T-cell (primary cell): ENCODE results near the gene MAP7D2. TPM values are rescaled to one million over a fixed set of nuclear protein-coding genes. Genes with fewer than 3 reads are reported as not detected.
"Not testable (repeated sequence)": the region's sequence is repeated elsewhere in the genome, so short reads cannot be mapped to it uniquely, and the experiment has no call there.

Experiments
- ATAC-seq, 4 experiments: fragments of 200-7000 bp in 3 of 4; fragments of 150-1000 bp in 1 of 4; cut with Tn5 transposase; replicated peaks in 1 of 4; 1 replicate in 3 of 4; 2 replicates in 1 of 4; pipeline ENCODE4 v1.10.0; 2021; ENCODE audit warnings: moderate library complexity in 3 of 4, mild to moderate bottlenecking in 2 of 4, moderate number of reproducible peaks in 1 of 4
- CTCF ChIA-PET, 2 donors: fragments of 300-600 bp; sonication (Branson Sonifier 250); formaldehyde crosslinking; loops; one replicate each; lab custom pipeline; 2022; ENCODE audit warnings: antibody characterized with exemption in 2 of 2; lab: Charles Lee
- POLR2A ChIA-PET, 2 donors: fragments of 300-600 bp; sonication (Branson Sonifier 250); formaldehyde crosslinking; loops; one replicate each; lab custom pipeline; 2022; ENCODE audit warnings: antibody characterized with exemption in 2 of 2; lab: Charles Lee
- DNase-seq, 35 experiments: peaks; one replicate each; pipeline versions ENCODE4 v3.0.0 to v3.0.0-alpha.2; 2013 to 2023
- H3K27ac ChIP-seq: one replicate; pipeline ENCODE4 v1.5.1; 2013; ENCODE audit warnings: low read length
- H3K27me3 ChIP-seq, 2 experiments: replicated peaks in 1 of 2; 1 replicate in 1 of 2; 2 replicates in 1 of 2; pipeline versions ENCODE4 v1.6.1 to v1.7.0; 2013; ENCODE audit warnings: low read length in 1 of 2, mixed read lengths in 1 of 2; ENCODE audit not compliant: control insufficient read depth in 2 of 2, insufficient read depth in 2 of 2; ENCODE audit errors: extremely low read depth in 1 of 2
- H3K36me3 ChIP-seq, 2 donors: 1 replicate in 1 of 2; 2 replicates in 1 of 2; pipeline versions ENCODE4 v1.6.1 to v1.7.0; 2013; ENCODE audit warnings: low read length in 1 of 2; ENCODE audit not compliant: control insufficient read depth in 2 of 2, insufficient read depth in 1 of 2; ENCODE audit errors: extremely low read depth in 1 of 2
- H3K4me1 ChIP-seq, 2 experiments: 1 replicate in 1 of 2; 2 replicates in 1 of 2; pipeline versions ENCODE4 v1.6.1 to v1.7.0; 2013; ENCODE audit warnings: low read length in 2 of 2, mixed read lengths in 1 of 2; ENCODE audit not compliant: insufficient read depth in 2 of 2, control insufficient read depth in 1 of 2; ENCODE audit errors: extremely low read depth in 1 of 2
- H3K4me3 ChIP-seq, 2 donors: 1 replicate in 1 of 2; 2 replicates in 1 of 2; pipeline versions ENCODE4 v1.5.1 to v1.7.0; 2013; ENCODE audit warnings: mild to moderate bottlenecking in 2 of 2, low read length in 1 of 2, moderate library complexity in 1 of 2; ENCODE audit not compliant: control insufficient read depth in 1 of 2; ENCODE audit errors: extremely low read depth in 1 of 2
- H3K9me3 ChIP-seq: 2 replicates; pipeline ENCODE4 v1.7.0; 2013
- H3K27ac Mint-ChIP-seq, 2 donors: one replicate each; pipeline ENCODE4 v1.8.0; 2020 to 2021; ENCODE audit warnings: mild to moderate bottlenecking in 2 of 2, mixed read lengths in 2 of 2
- H3K27me3 Mint-ChIP-seq, 2 donors: one replicate each; pipeline ENCODE4 v1.8.0; 2021 to 2022; ENCODE audit warnings: mixed read lengths in 2 of 2
- H3K36me3 Mint-ChIP-seq: one replicate; pipeline ENCODE4 v1.8.0; 2021; ENCODE audit warnings: mixed read lengths
- H3K4me1 Mint-ChIP-seq, 3 donors: one replicate each; pipeline ENCODE4 v1.8.0; 2020 to 2022; ENCODE audit warnings: mixed read lengths in 3 of 3, mild to moderate bottlenecking in 1 of 3
- H3K4me3 Mint-ChIP-seq, 3 donors: one replicate each; pipeline ENCODE4 v1.8.0; 2020 to 2022; ENCODE audit warnings: mild to moderate bottlenecking in 3 of 3, mixed read lengths in 3 of 3, moderate library complexity in 3 of 3
- H3K9me3 Mint-ChIP-seq, 3 donors: one replicate each; pipeline ENCODE4 v1.8.0; 2020 to 2022; ENCODE audit warnings: mixed read lengths in 3 of 3
- WGBS: methylation state at CpG from one replicate; pipeline ENCODE4 v1.1.5; 2013; ENCODE audit warnings: missing lambda C conversion rate; ENCODE audit not compliant: insufficient coverage; 5-methylcytosine and 5-hydroxymethylcytosine counted together
- total RNA-seq, 35 experiments: library from RNA in 6 of 35; stranded (reverse) in 6 of 35; fragments of 120-200 nt in 1 of 35; gene quantifications; one replicate each; pipeline versions ENCODE4 v1.2.1 to v1.2.4 and lab custom pipeline; 2013 to 2026

The MAP7D2 gene
- total RNA-seq, 5 donors from 2014 or later (not counting 1 experiment from before 2014, with no cell fraction given): 0.13 to 0.83 (median 0.65) TPM; not detected in 1

DNA sequence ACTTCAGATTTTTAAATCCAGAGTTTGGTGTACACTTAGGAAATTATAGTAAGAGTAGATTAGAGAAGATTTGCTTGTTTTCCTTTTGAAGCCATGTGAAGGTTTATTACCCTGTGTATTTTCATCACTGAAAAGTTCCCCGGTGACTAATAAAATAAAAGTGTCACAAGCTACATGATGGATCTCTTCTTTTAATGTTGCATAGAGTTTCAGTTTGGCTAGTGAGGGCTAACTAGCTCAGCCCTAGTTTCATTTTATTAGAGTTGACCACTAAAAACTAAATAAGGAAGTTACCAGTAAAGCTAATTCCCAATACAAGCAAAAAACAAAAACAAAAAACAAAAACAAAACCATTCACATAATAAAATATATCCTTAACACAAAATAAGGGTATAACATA lies 10.1 kb upstream of the MAP7D2 start:
- DNase-seq, H3K27ac Mint-ChIP-seq, H3K4me3 ChIP-seq, H3K9me3 Mint-ChIP-seq, H3K4me3 Mint-ChIP-seq, H3K27me3 ChIP-seq, ATAC-seq, H3K36me3 Mint-ChIP-seq, H3K27me3 Mint-ChIP-seq, H3K4me1 ChIP-seq, CTCF ChIA-PET, H3K27ac ChIP-seq, H3K4me1 Mint-ChIP-seq, H3K9me3 ChIP-seq, POLR2A ChIA-PET: not testable (repeated sequence)
- no CpG with 5 or more reads among the region's 1 CpG for whole genome bisulfite sequencing
- peaks cover 0 to 13% of the 10 kb centered on the region in 2 donors for H3K36me3 ChIP-seq

DNA sequence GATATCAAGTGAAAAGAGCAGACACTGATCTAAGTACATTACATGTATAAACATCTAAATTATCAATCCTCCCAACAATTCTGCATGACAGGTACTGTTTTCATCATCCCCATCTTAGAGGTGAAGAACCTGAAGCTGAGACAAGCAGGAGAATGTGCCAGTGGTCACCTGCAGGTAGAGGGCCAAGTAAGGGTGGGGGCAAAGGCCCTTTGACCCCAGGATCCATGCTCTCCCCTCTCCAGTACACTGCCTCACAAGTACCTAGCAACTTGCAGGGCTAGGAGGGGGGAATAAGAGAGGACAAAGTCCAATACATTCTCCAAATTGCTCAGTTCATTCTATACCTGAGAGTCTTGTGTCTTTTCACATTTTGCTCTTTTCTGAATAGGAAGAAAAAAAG lies 8.3 kb upstream of the MAP7D2 start:
- Histone ChIP-seq H3K27me3 (no peaks in the 10 kb centered on the region), H3K4me1 (no peaks in the 10 kb centered on the region), H3K9me3 (no peaks in the 10 kb centered on the region), H3K4me3 (no peak overlapping the region), H3K27ac (no peak overlapping the region), H3K36me3 (no peaks in the 10 kb centered on the region)
- Mint-ChIP-seq H3K36me3 (no peaks in the 10 kb centered on the region), H3K27me3 (no peaks in the 10 kb centered on the region), H3K4me1 (no peaks in the 10 kb centered on the region), H3K9me3 (no peaks in the 10 kb centered on the region), H3K27ac (no peak overlapping the region), H3K4me3 (no peak overlapping the region)
- DNase-seq: no peak
- CTCF ChIA-PET: no interaction called here
- POLR2A ChIA-PET: no interaction called here
- ATAC-seq: no peak

DNA sequence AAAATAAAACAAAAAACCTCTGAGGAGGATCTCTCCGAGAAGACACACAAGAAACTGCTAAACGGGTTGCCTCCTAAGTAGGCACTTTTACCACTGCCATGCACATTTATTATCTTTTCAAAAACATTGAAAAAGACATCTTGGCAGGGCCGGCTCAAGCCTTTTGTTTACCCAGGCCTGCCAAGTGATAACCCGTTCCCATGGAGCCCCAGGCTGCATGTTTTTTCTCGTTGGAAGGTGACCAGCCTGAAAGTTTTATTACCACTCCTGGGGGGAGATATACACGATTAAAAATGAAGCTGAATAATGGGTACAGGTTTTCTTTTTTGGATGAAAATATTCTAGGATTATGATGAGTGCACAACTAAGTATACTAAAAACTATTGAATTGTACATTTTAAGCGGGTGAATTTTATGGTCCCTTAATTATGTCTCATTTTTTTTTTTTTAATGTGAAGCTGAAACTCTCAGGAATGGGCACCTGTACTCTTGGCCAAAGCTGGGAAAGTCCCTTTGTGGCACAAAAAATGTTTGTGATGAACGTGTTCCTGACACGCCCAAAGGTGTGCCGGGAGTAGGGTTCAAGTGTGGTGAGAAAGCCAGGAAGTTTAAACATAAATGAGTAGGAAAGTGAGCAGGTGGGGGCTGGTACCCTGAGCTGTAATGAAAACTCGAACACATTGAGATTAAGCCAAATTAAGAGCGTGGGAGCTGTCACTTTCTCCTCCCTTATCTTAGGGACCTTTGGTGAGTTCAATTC lies 1.5 kb upstream of the MAP7D2 start:
- CTCF ChIA-PET: interaction anchor here in 1 of 2 donors (0.5 kb wide), 1 partner anchor 636 kb away, joined by 3 read pairs; no protein-coding TSS in a partner anchor
- no peaks in the 10 kb centered on the region for H3K36me3 Mint-ChIP-seq
- POLR2A ChIA-PET: interaction anchor here in 1 of 2 donors (0.6 kb wide), 1 partner anchor 40 kb away, joined by 4 read pairs; no protein-coding TSS in a partner anchor

DNA sequence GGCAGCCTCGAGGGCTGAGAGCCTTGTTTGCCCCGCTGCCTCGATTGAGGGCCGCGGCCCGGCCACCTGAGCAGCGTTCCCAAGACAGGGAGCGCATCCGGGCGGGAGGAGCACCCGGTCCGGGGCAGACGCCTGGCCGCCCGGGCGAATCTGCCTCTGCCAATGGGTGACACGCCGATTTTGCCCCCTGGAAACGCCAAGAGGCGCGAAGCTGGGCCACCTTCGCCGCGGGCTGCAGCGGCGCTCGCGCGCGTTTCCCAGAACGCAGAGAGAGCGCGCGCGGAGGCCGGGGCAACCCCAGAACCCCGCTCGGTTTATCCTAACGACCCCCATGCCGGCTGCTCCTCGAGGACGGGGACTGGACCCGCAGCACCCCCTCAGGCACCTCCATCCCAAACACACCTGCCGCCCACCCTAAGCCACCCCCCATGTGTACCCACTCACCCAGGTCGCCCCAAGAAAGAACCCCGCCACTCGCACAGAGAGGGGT lies 575 bp downstream of the MAP7D2 start:
- H3K4me1 Mint-ChIP-seq: peaks cover 9 to 19% (median 9%) of the 10 kb centered on the region in 3 donors
- no peak overlapping the region for H3K27ac Mint-ChIP-seq
- DNase-seq (no peak), ATAC-seq (peak in 1 of 4 experiments; percentile 20)
- Histone ChIP-seq H3K36me3 (no peaks in the 10 kb centered on the region), H3K4me1 (peaks cover 0 to 9% of the 10 kb centered on the region in 2 experiments), H3K27me3 (peaks cover 3 to 21% of the 10 kb centered on the region in 2 experiments), H3K27ac (no peak overlapping the region), H3K4me3 (no peak overlapping the region), H3K9me3 (no peaks in the 10 kb centered on the region)
- H3K27me3 Mint-ChIP-seq: peaks cover 13 to 19% of the 10 kb centered on the region in 2 donors
- CTCF ChIA-PET: no interaction called here
- POLR2A ChIA-PET: no interaction called here
- H3K4me3 Mint-ChIP-seq: peak overlapping the region in 1 of 3 donors; percentile 38
- H3K9me3 Mint-ChIP-seq: no peaks in the 10 kb centered on the region
- WGBS: 19% methylated on average over 32 of the region's 47 CpGs
- no peaks in the 10 kb centered on the region for H3K36me3 Mint-ChIP-seq

More for the DNA sequence above, 1.5 kb upstream of the MAP7D2 start:
- Mint-ChIP-seq H3K4me1 (peaks cover 9 to 19% (median 9%) of the 10 kb centered on the region in 3 donors), H3K4me3 (no peak overlapping the region), H3K9me3 (no peaks in the 10 kb centered on the region), H3K27me3 (peaks cover 13 to 19% of the 10 kb centered on the region in 2 donors), H3K27ac (no peak overlapping the region)
- Histone ChIP-seq H3K27me3 (peaks cover 3 to 21% of the 10 kb centered on the region in 2 experiments), H3K9me3 (no peaks in the 10 kb centered on the region), H3K4me1 (peaks cover 0 to 9% of the 10 kb centered on the region in 2 experiments), H3K27ac (no peak overlapping the region), H3K4me3 (no peak overlapping the region), H3K36me3 (no peaks in the 10 kb centered on the region)
- ATAC-seq (no peak), DNase-seq (no peak)
- 0% methylated on average over 2 of the region's 12 CpGs for WGBS

DNA sequence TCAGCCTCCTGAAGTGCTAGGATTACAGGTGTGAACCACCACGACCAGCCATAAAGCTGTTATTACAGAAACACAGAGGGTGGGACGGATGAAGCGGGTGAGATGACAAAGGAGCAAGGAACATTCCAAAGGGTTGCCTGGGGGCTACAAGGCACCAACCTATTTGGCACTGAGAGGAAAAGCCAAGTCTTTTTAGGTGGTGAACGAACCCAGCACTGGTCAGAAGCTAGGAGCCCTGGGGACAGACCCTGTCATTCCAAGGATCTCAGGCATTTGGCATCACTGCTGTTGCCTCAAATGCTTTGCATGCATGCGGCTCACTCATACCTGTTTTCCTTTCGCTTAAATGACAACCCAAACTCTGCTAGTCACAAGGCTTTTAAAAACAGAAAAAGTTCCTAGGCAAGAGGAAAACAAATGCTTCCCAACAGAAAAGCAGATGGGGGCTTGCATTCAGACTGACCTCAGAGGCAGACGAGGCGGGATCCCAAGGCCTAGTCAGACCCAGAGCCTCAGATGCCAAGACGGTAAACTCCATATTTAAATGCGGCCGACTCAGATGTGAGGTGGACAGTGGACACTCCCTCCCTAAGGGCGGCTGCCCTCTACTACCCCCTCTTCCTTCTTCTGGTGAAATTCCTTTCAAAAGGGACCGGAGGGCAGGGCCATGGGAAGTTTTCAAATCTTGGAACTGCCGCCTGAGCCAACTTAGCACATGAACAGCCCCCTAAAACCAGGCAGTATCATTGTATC lies 4.5 kb downstream of the MAP7D2 start:
- 73% methylated on average over 2 of the region's 14 CpGs for WGBS
- H3K27me3 ChIP-seq: peaks cover 2 to 12% of the 10 kb centered on the region in 2 experiments
- POLR2A ChIA-PET: interaction anchor here in 1 of 2 donors (0.6 kb wide), 1 partner anchor 66 kb away, joined by 11 read pairs; no protein-coding TSS in a partner anchor
- Mint-ChIP-seq H3K4me1 (peaks cover 2 to 14% (median 5%) of the 10 kb centered on the region in 3 donors), H3K9me3 (no peaks in the 10 kb centered on the region), H3K36me3 (no peaks in the 10 kb centered on the region), H3K27ac (no peak overlapping the region), H3K4me3 (no peak overlapping the region), H3K27me3 (peaks cover 13 to 19% of the 10 kb centered on the region in 2 donors)
- H3K4me1 ChIP-seq: peaks cover 0 to 9% of the 10 kb centered on the region in 2 experiments
- H3K9me3 ChIP-seq: no peaks in the 10 kb centered on the region
- no peak for ATAC-seq
- no peak overlapping the region for H3K4me3 ChIP-seq
- CTCF ChIA-PET: no interaction called here
- H3K36me3 ChIP-seq: no peaks in the 10 kb centered on the region
- no peak overlapping the region for H3K27ac ChIP-seq
- DNase-seq: no peak

DNA sequence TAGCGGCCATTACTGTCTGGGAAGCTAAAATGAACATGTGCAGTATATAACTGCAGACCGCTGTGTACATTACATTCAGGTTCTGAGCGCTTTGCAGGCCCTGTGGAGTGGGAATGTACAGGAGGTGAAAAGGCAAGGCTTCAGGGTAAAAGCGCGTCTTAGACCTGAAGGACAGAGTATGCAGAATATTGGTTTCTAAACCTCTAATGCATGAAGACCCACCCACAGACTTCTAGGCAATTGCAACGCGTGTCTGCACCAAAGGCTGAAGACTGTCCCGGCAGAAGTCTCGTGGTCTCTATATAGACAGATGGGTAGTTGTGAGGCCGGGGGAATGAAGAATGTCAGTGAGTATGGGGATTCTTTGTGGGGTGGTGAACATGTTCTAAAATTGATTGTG lies 5.4 kb downstream of the MAP7D2 start:
- CTCF ChIA-PET: no interaction called here
- peaks cover 2 to 14% (median 5%) of the 10 kb centered on the region in 3 donors for H3K4me1 Mint-ChIP-seq

More for the DNA sequence above, 5.4 kb downstream of the MAP7D2 start:
- peaks cover 0 to 5% of the 10 kb centered on the region in 2 experiments for H3K27me3 ChIP-seq
- H3K27ac Mint-ChIP-seq: no peak overlapping the region
- no peaks in the 10 kb centered on the region for H3K9me3 Mint-ChIP-seq
- DNase-seq (no peak), ATAC-seq (no peak)
- no peaks in the 10 kb centered on the region for H3K9me3 ChIP-seq
- H3K4me3 Mint-ChIP-seq: no peak overlapping the region
- POLR2A ChIA-PET: no interaction called here
- H3K27me3 Mint-ChIP-seq: peaks cover 13 to 19% of the 10 kb centered on the region in 2 donors
- no peaks in the 10 kb centered on the region for H3K36me3 Mint-ChIP-seq
- no peak overlapping the region for H3K4me3 ChIP-seq
- H3K36me3 ChIP-seq: no peaks in the 10 kb centered on the region
- H3K27ac ChIP-seq: no peak overlapping the region
- no CpG with 5 or more reads among the region's 10 CpGs for WGBS
- H3K4me1 ChIP-seq: peaks cover 0 to 5% of the 10 kb centered on the region in 2 experiments
